ENCODE results near the gene SLC35F5. TPM values are rescaled to one million over a fixed set of nuclear protein-coding genes. Genes with fewer than 3 reads are reported as not detected.
A peak's percentile ranks its signal among the peaks of the same experiment; 100 is the strongest.
"Not testable (repeated sequence)": the region's sequence is repeated elsewhere in the genome, so short reads cannot be mapped to it uniquely, and the experiment has no call there.

SLC35F5 gene
- polyA plus RNA-seq, 1 donor (not counting 4 experiments of a cell fraction or from before 2014, with no cell fraction given) = 86.5 TPM

DNA sequence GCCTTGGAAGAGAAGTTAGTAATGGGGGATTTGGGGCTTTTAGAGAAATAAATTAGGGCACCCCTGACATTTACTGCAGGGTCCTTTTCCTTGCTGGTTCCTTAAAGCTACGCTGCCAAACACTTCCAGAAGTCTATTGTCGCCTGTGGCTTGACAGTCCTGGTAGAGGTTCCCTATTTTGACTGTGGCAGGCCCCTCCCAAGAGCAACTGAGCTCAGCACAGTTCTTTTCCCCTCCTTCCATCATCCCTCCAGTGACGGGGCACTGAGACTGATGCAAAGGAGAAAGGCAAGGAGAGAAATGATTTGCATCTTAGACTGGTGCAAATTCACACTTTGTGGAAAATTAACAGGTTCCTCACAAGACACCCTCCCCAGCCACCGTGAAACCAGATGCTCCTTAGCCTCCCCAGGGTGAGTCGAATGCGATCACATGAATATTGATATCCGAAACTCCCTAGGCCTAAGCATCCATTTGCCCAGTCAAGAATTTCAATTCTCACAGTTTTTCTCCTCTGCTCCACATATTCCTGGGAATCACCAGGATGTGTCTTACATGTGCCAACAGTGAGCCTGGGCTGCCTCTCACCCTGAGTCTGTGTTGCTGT lies 84.0 kb downstream of the SLC35F5 start:
- no peak for DNase-seq (ENCODE audit: low read depth, low spot score)
- H3K4me2 ChIP-seq (ENCODE audit: control insufficient read depth, extremely low read depth, insufficient read depth, low read depth, low read length) = no peak overlapping the region

GRCh38 chr2:113669013-113669412 lies 87.4 kb downstream of the SLC35F5 start:
- H3K9ac ChIP-seq (ENCODE audit: control insufficient read depth, extremely low read depth, insufficient read depth, low read length); DNase-seq (ENCODE audit: low read depth, low spot score); H3K4me1 ChIP-seq (ENCODE audit: control insufficient read depth, extremely low read depth, insufficient read depth, low read length); H3K4me3 ChIP-seq (ENCODE audit: control insufficient read depth in 2 of 3, extremely low read depth in 1 of 3, insufficient read depth in 2 of 3, low read depth in 1 of 3, low read length in 3 of 3); H2AFZ ChIP-seq (ENCODE audit: control insufficient read depth, low read length); H3K9me3 ChIP-seq (ENCODE audit: control insufficient read depth, low read depth, low read length); H3K27me3 ChIP-seq (ENCODE audit: control insufficient read depth, extremely low read depth, insufficient read depth, low read length); H4K20me1 ChIP-seq (ENCODE audit: control insufficient read depth, extremely low read depth, insufficient read depth, low read length); dilution Hi-C loops (cut with MboI; ENCODE audit: extremely low pct_ligation_motif_present, low sequenced_read_pairs); H3K36me3 ChIP-seq (ENCODE audit: control insufficient read depth in 2 of 2, extremely low read depth in 1 of 2, insufficient read depth in 2 of 2, low read length in 2 of 2); H3K27ac ChIP-seq (ENCODE audit: control insufficient read depth, insufficient read depth, low read length); FAIRE-seq; H3K79me2 ChIP-seq (ENCODE audit: control insufficient read depth, insufficient read depth, low read length); H3K9me1 ChIP-seq (ENCODE audit: control insufficient read depth, extremely low read depth, insufficient read depth, low read length); H3K4me2 ChIP-seq (ENCODE audit: control insufficient read depth, extremely low read depth, insufficient read depth, low read depth, low read length): not testable (repeated sequence)

More for the DNA sequence above, 84.0 kb downstream of the SLC35F5 start:
- no peaks in the 10 kb centered on the region for H3K9me3 ChIP-seq (ENCODE audit: control insufficient read depth, low read depth, low read length)
- H4K20me1 ChIP-seq (ENCODE audit: control insufficient read depth, extremely low read depth, insufficient read depth, low read length) = no peaks in the 10 kb centered on the region
- TF ChIP-seq EZH2 (IDR thresholded peaks at IDR 0.05; ENCODE audit: low read length) = no peak
- no peak for TF ChIP-seq CTCF (optimal IDR thresholded peaks at IDR 0.05 in 1 of 3, IDR thresholded peaks at IDR 0.05 in 1 of 3, conservative IDR thresholded peaks at IDR 0.05 in 1 of 3; ENCODE audit: extremely low read depth in 1 of 3, insufficient read depth in 2 of 3, low read length in 3 of 3)
- no peaks in the 10 kb centered on the region for H3K36me3 ChIP-seq (ENCODE audit: control insufficient read depth in 2 of 2, extremely low read depth in 1 of 2, insufficient read depth in 2 of 2, low read length in 2 of 2)
- H3K9ac ChIP-seq (ENCODE audit: control insufficient read depth, extremely low read depth, insufficient read depth, low read length) = no peak overlapping the region
- H3K9me1 ChIP-seq (ENCODE audit: control insufficient read depth, extremely low read depth, insufficient read depth, low read length) = no peaks in the 10 kb centered on the region
- H3K4me3 ChIP-seq (ENCODE audit: control insufficient read depth in 2 of 3, extremely low read depth in 1 of 3, insufficient read depth in 2 of 3, low read depth in 1 of 3, low read length in 3 of 3) = no peak overlapping the region
- no peak overlapping the region for H3K27ac ChIP-seq (ENCODE audit: control insufficient read depth, insufficient read depth, low read length)
- FAIRE-seq = no peak
- no peak overlapping the region for H2AFZ ChIP-seq (ENCODE audit: control insufficient read depth, low read length)
- no peaks in the 10 kb centered on the region for H3K4me1 ChIP-seq (ENCODE audit: control insufficient read depth, extremely low read depth, insufficient read depth, low read length)
- H3K79me2 ChIP-seq (ENCODE audit: control insufficient read depth, insufficient read depth, low read length) = no peaks in the 10 kb centered on the region
- dilution Hi-C loops (cut with MboI; ENCODE audit: extremely low pct_ligation_motif_present, low sequenced_read_pairs) = no loop called here
- no peaks in the 10 kb centered on the region for H3K27me3 ChIP-seq (ENCODE audit: control insufficient read depth, extremely low read depth, insufficient read depth, low read length)

DNA sequence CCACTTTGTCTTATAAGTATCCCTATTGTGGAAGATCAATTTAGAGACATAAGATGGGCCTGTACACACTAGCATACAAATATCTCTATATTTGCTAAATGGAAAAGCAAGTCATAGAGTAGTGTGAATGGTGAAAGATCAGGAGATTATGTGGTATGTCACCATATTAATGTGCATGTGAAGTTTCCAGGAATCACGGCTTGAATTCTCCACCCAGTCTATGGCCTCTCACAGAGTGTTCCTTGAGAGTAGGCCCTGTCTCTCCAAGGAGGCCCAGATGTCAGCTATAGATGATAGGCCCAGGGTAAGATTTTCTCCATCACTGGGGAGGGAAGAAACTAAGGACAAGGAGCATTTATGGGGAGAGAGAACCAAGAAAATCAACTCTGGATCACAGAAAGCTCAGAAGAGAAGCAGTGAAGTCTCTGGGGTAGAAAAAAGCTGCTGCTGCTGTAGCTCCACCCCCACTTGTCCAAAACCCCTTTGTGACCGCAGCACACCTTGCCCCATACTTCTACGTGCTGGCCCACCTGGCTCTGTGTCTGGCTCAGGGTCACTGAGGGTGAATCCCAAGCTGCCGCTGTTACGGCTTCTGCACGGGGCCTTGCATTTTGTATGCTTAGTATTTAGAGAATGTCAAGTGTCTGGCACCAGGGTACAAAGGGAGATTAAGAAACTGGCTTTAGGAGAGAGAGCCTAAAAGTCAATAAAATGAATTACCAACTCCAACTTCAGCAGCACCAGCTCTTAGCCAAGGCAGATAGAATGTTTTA lies 91.5 kb downstream of the SLC35F5 start:
- FAIRE-seq = peak; percentile 43
- dilution Hi-C loops (cut with MboI; ENCODE audit: extremely low pct_ligation_motif_present, low sequenced_read_pairs); H2AFZ ChIP-seq (ENCODE audit: control insufficient read depth, low read length): not testable (repeated sequence)

DNA sequence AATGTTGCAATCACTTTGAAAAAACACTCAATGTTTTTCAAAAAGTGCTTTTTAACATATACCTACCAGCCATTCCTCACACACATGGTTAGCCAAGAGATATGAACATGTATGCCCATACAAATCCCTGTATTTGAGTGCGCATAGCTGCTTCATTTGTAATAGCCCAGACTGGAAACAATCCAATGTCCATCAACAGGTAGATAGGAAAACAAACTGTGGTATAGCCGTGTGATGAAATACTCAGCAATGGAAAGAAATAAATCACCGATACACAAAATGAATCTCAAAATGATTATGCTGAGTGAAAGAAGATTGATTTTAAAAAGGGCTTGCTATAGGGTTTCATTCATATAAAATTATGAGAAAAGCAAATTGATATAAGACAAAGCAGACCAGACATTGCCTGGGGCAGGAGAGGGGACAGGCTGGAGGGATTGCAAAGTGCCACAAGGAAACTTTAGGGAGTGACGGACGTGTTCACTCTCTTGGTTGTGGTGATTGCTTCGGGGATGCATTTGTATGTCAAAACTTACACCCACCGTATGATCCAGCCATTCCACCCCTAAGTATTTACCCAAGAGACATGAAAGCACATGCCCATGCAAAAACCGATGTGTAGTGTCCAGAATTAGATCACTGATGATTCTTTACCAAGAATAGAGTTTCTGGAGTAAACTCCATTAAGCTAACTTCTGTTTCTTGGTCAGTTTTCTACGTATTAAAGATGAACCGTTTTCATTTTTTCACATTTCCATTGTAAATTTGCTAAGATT lies 93.0 kb downstream of the SLC35F5 start:
- H3K79me2 ChIP-seq (ENCODE audit: control insufficient read depth, insufficient read depth, low read length); H3K9ac ChIP-seq (ENCODE audit: control insufficient read depth, extremely low read depth, insufficient read depth, low read length); H3K27me3 ChIP-seq (ENCODE audit: control insufficient read depth, extremely low read depth, insufficient read depth, low read length); H3K4me3 ChIP-seq (ENCODE audit: control insufficient read depth in 2 of 3, extremely low read depth in 1 of 3, insufficient read depth in 2 of 3, low read depth in 1 of 3, low read length in 3 of 3); H3K4me1 ChIP-seq (ENCODE audit: control insufficient read depth, extremely low read depth, insufficient read depth, low read length); H3K4me2 ChIP-seq (ENCODE audit: control insufficient read depth, extremely low read depth, insufficient read depth, low read depth, low read length); DNase-seq (ENCODE audit: low read depth, low spot score); H3K9me1 ChIP-seq (ENCODE audit: control insufficient read depth, extremely low read depth, insufficient read depth, low read length); H3K9me3 ChIP-seq (ENCODE audit: control insufficient read depth, low read depth, low read length); H3K27ac ChIP-seq (ENCODE audit: control insufficient read depth, insufficient read depth, low read length); dilution Hi-C loops (cut with MboI; ENCODE audit: extremely low pct_ligation_motif_present, low sequenced_read_pairs); H2AFZ ChIP-seq (ENCODE audit: control insufficient read depth, low read length); H3K36me3 ChIP-seq (ENCODE audit: control insufficient read depth in 2 of 2, extremely low read depth in 1 of 2, insufficient read depth in 2 of 2, low read length in 2 of 2); H4K20me1 ChIP-seq (ENCODE audit: control insufficient read depth, extremely low read depth, insufficient read depth, low read length): not testable (repeated sequence)
- peak; percentile 53 for FAIRE-seq

More for the DNA sequence above, 91.5 kb downstream of the SLC35F5 start:
- not testable (repeated sequence) for H3K4me2 ChIP-seq (ENCODE audit: control insufficient read depth, extremely low read depth, insufficient read depth, low read depth, low read length); H3K9me3 ChIP-seq (ENCODE audit: control insufficient read depth, low read depth, low read length); H3K27me3 ChIP-seq (ENCODE audit: control insufficient read depth, extremely low read depth, insufficient read depth, low read length); H3K9me1 ChIP-seq (ENCODE audit: control insufficient read depth, extremely low read depth, insufficient read depth, low read length); H3K4me1 ChIP-seq (ENCODE audit: control insufficient read depth, extremely low read depth, insufficient read depth, low read length); H3K9ac ChIP-seq (ENCODE audit: control insufficient read depth, extremely low read depth, insufficient read depth, low read length); H3K79me2 ChIP-seq (ENCODE audit: control insufficient read depth, insufficient read depth, low read length); DNase-seq (ENCODE audit: low read depth, low spot score); H3K4me3 ChIP-seq (ENCODE audit: control insufficient read depth in 2 of 3, extremely low read depth in 1 of 3, insufficient read depth in 2 of 3, low read depth in 1 of 3, low read length in 3 of 3); H4K20me1 ChIP-seq (ENCODE audit: control insufficient read depth, extremely low read depth, insufficient read depth, low read length); H3K27ac ChIP-seq (ENCODE audit: control insufficient read depth, insufficient read depth, low read length); H3K36me3 ChIP-seq (ENCODE audit: control insufficient read depth in 2 of 2, extremely low read depth in 1 of 2, insufficient read depth in 2 of 2, low read length in 2 of 2)
